Right ventricle myocardium superior (tissue), 1 donor: ENCODE measurements around the gene PHC3. TPM values are rescaled to one million over a fixed set of nuclear protein-coding genes. Genes with fewer than 3 reads are reported as not detected.
"Not testable (repeated sequence)": the region's sequence is repeated elsewhere in the genome, so short reads cannot be mapped to it uniquely, and the experiment has no call there.

ENCODE experiments used
- ATAC-seq: fragments of 200-7000 bp; cut with Tn5 transposase; one replicate; pipeline ENCODE4 v1.9.1; 2020; ENCODE audit warnings: mild to moderate bottlenecking; ENCODE audit not compliant: poor library complexity
- DNase-seq: peaks from one replicate; pipeline ENCODE4 v3.0.0-alpha.2; 2020
- intact Hi-C: fragments of 100-400 bp; cut with DNase I; formaldehyde crosslinking; loops from one replicate; pipeline ENCODE4 v1.11.2; 2022
- long read RNA-seq: library from polyadenylated mRNA; unstranded; transcript quantifications from one replicate; pipeline ENCODE4 v2.0.0, GENCODE V29; 2021
- total RNA-seq: library from RNA; stranded (reverse); fragmentation: NEBNext Ultra II Directional; extraction: Animal tissue kit (Norgen Biotek cat#: 25700); gene quantifications from one replicate; pipeline ENCODE4 v1.2.1, GENCODE V29; 2021
- donor health status: DM: no; HTN: yes; CAD: no; lungs with severe emphysema.

PHC3 gene, protein sequence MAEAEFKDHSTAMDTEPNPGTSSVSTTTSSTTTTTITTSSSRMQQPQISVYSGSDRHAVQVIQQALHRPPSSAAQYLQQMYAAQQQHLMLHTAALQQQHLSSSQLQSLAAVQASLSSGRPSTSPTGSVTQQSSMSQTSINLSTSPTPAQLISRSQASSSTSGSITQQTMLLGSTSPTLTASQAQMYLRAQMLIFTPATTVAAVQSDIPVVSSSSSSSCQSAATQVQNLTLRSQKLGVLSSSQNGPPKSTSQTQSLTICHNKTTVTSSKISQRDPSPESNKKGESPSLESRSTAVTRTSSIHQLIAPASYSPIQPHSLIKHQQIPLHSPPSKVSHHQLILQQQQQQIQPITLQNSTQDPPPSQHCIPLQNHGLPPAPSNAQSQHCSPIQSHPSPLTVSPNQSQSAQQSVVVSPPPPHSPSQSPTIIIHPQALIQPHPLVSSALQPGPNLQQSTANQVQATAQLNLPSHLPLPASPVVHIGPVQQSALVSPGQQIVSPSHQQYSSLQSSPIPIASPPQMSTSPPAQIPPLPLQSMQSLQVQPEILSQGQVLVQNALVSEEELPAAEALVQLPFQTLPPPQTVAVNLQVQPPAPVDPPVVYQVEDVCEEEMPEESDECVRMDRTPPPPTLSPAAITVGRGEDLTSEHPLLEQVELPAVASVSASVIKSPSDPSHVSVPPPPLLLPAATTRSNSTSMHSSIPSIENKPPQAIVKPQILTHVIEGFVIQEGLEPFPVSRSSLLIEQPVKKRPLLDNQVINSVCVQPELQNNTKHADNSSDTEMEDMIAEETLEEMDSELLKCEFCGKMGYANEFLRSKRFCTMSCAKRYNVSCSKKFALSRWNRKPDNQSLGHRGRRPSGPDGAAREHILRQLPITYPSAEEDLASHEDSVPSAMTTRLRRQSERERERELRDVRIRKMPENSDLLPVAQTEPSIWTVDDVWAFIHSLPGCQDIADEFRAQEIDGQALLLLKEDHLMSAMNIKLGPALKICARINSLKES
- total RNA-seq, result 40.3 TPM
- long read RNA-seq, full-length matches to known transcripts, result 3 of 6 reads
- long read RNA-seq, partial matches to known transcripts, result 0 of 6 reads
- long read RNA-seq, other reads (novel, unspliced or antisense), result 3 of 6 reads

DNA sequence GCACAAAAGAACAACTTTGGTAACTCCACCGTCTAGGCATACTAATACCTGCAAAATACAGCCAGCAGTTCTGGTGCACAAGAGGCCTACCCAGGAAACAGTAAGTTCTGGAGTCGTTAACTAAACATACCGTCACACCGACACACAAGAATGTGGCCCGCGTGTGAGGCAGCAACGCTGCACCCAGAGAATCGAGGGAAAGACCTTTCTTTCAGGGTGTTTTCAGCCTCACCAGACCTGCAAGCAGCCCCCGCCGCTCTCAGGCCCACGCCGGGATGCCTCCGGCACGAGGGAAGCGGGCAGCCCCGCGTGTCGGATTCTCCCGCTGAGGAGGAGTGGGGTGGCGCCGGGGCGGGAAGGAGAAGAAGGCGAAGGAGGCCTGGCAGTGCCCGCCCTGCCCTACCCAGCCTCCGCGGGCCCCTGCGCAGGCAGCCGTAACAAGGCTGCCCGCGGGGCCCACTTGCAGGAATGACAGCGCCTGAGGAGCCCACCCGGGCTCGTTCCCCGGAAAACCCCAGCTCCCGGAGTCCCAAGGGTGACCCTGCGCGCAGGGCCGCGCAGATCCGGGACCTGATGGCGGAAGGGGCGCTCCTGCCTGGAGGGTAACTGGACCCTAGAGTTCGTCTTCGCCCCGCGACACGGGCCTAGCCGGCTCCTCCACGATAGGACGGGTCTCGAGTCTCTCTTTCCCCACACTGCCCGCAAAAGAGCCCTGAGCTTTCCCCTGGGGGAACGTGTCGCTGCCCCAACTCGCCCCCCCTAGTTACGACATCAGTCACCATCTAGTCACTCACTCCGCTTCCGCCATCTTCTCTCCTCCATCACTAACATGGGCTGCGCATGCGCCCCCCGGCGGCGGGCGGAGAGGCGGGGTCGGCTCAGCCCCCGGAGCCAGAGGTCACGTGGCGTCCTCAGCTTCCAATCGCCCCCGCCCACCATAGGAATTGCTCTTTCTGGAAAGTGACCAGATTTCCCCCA is at the start of gene PHC3:
Gene PHC3 (minus strand): TSS at position 826 of the 978 bp plus-strand sequence. CDS start 18 bp downstream, at position 808.
- intact Hi-C loops, result no loop called here
- ATAC-seq (peak; percentile 97), DNase-seq (peak; percentile 96)

DNA sequence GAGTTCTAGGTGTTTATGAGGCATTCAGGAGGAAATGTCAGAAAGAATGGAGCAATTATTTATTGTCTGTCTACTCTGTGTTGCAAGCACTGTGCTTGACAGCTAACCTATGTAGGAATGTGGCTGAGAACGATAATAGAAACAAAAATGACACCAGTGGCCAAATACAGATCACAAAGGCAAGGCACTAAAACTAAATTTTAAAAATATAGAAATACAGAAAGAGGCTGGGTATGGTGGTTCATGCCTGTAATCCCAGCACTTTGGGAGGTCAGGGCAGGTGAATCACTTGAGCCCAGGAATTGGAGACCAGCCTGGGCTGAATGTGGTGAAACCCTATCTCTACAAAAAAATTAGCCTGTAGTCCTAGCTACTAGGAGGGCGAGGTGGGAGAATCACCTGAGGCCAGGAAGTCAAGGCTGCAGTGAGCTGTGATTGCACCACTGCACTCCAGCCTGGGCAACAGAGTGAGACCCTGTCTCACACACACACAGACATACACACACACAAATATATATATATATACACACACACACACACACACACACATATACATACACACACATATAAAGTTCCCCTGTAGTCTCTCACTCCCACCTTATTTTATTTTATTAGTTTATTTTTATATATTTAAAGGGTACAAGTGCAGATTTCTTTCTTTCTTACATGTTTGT is 46.7 kb upstream of the PHC3 start:
- intact Hi-C loops, result no loop called here
- DNase-seq (no peak), ATAC-seq (peak; percentile 14)

DNA sequence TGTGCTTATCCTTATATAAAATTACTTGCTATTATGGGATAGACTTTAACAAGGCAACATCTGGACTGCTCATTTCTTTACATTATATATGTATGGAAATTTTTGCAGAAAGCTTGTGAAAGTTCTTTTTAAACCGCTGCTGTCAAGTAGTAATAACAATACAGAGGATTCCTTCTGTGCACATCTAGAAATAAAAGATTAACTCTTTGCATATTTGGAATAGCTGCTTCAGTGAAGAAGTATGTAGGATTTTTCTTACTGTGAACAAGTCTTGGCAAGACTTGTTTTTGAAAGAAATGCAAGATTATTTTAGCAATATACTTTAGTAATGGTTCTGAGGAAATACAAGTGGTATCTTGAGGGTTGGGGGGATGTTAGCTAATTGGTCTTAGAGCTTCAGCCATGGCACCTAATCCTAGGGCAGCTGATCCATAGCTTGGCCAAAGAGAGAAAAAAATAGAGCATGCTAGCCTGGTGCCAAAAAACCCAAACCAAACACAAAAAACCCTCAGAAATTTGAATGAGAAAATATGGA is 45.0 kb upstream of the PHC3 start:
- intact Hi-C loops, result no loop called here
- no peak for DNase-seq
- ATAC-seq, result no peak

DNA sequence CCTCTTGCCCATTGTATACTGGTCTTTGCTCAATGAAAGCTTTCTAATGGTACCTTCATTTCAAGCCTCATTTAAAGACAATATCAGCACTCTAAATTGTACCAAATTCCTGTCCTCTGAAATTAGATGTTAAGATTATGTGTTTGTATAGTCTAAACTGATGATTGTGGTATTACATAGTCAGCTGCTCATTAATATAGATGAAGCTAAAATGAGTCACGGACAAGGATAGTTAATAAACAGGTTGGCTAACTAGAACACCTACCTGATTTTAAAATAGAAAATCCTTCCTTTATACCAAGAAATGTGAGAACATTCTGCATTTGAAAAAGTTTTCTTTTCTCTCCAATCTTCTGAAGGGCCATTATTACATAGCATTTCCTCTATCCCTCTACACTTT is 43.6 kb upstream of the PHC3 start:
- intact Hi-C loops, result no loop called here
- DNase-seq (no peak), ATAC-seq (no peak)

DNA sequence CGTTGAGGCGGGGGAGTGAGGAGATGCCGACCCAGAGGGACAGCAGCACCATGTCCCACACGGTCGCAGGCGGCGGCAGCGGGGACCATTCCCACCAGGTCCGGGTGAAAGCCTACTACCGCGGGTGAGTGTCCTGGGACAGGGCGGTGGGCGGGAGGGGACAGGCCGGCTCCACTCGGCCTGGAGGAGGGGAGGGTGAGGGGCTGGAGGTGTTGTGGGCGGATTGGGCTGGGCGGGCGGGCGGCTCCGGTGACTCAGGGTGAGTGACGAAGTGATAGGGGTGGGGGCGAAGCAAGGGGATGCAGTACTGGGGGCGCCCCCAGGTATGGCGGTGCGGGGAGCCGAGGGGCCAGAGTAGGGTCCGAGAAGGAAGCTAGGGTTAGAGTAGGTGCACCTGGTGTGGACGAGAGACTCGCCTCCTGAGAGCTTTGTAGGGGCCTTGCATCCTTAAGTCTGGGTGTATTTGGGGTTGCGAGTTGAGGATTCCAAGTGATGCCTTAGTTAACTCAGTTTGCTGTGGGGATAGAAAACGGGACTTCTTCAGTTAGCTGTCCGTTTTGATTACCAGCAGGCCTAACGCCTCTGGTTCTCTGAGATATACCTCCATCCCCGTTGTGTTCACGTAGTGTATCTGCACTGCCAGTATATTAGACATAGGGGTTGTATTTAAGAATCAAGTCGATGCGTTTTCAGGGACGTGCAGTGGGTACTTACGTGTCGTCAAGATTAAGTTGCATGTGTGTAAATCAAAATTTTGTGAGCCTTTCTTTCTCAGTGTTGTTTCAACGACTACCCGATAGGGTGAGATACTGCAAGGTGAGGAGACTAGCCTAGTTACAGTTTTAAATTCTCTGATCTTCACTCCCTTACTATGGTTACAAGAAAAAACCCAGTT is 41.4 kb upstream of the PHC3 start:
- ATAC-seq, result peak; percentile 50
- no peak for DNase-seq
- intact Hi-C loops, result no loop called here

DNA sequence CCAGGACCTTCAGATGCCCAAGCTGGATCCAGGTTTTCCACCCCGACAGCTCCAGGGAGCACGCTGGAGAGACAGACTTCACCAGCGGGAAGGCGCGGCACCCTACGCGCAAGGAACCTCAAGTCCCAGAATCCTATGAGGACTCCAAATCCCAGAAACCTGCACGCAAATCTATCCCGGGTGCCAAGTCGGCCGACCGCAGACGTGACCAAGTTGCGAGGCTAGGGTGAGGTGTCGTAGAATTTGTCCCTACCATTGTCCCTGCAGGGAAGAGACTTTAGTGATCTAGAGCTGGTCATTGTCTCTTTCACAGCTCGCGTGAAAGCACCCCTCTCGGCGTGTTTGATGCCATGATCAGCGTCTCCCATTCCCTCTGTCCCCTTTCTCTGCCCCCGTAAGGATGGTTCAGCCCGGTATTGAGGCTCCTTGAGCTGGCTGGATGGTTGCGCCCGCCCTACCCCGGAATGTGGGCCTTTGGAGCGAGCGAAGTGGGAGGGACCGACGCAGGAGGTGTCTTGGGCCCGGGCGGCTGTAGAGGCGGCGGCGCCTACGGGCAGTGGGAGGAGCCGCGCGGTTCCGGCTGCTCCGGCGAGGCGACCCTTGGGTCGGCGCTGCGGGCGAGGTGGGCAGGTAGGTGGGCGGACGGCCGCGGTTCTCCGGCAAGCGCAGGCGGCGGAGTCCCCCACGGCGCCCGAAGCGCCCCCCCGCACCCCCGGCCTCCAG is 40.6 kb upstream of the PHC3 start, which contains the start of gene PRKCI:
Gene PRKCI (plus strand): TSS at position 501 of the 723 bp plus-strand sequence. CDS start 246 bp downstream, outside the sequence.
- DNase-seq, result peak; percentile 97
- ATAC-seq, result peak; percentile 100
- intact Hi-C loops, result no loop called here

DNA sequence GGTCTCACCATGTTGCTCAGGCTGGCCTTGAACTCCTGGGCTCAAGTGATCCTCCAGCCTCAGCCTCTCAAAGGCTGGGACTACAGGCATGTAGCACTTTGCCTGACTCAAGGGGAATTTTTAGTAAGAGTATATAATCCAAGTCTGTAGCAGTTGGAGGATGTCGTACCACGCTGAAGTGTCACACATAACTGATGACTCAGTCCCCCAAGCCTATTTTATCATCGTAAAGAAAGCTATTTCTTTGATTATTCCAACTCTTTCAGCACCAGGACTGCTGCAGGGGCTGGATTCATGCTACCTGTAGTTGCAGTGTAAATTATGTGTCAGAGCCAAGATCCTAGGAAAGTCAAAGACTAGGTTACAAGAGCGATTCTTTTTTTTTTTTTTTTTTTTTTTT is 39.3 kb upstream of the PHC3 start:
- intact Hi-C loops, result no loop called here
- DNase-seq (no peak), ATAC-seq (no peak)

DNA sequence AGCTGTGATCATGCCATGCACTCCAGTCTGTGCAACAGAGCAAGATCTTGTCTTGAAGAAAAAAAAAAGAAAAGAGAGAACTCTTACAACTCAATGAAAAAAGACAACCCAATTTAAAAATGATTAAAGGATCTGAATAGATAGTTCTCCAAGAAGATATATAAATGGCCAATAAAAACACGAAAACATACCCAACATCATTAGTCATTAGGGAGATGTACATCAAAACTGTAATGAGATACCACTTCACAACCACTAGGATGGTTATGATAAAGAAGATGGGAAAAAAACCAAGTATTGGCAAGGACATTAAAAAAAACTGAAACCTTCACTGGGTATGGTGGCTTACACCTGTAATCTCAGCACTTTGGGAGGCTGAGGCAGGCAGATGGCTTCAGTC is 38.3 kb upstream of the PHC3 start:
- DNase-seq (no peak), ATAC-seq (no peak)
- intact Hi-C loops, result no loop called here

DNA sequence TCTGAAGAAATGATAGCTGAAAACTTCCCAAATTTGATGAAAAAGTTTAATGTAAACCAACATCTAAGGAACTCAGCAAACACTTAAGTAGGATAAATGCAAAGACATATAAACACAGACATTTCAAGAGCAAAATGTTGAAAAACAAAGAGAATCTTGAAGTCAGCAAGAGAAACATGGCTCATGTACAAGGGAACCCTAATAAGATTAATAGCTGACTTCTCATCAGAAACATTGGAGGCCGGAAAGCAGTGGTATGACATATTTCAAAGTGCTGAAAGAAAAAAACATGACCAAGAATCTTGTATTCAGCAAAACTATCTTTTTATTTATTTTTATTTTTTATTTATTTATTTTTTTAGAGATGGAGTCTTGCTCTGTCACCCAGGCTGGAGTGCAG is 30.1 kb upstream of the PHC3 start:
- intact Hi-C loops, result no loop called here
- DNase-seq, result no peak
- no peak for ATAC-seq

DNA sequence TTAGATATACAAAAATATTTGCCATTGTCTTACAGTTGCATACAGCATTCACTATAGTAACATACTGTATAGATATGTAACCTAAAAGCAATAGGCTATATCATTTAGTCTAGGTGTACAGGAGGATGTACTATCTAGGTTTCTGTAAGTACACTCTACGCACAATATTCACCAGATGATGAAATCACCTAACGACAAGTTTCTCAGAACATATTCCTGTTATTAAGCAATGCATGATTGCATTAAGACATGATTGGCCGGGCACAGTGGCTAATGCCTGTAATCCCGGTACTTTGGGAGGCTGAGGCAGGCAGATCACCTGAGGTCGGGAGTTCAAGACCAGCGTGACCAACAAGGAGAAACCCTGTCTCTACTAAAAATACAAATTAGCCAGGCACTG is 26.2 kb upstream of the PHC3 start:
- intact Hi-C loops, result no loop called here
- DNase-seq, result no peak
- ATAC-seq, result no peak

DNA sequence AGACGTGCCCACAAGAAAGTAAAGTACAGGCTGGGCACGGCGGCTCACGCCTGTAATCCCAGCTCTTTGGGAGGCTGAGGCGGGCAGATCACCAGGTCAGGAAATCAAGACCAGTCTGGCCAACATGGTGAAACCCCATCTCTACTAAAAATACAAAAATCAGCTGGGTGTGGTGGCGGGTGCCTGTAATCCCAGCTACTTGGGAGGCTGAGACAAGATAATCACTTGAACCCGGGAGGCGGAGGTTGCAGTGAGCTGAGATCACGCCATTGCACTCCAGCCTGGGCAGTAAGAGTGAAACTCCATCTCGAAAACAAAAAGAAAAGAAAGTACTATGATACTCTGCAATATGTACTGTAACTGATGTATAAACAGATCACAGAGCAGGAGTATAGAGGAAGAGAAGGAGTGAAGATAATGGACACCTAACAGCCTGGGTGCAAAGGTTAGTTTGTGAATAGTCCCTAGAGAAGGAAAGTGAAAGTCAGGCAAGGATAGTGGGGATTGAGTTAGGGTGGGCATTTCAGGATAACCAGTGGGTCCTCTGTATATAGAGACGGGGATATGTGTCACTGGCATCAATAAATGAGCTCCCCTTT is 24.7 kb upstream of the PHC3 start:
- DNase-seq, ATAC-seq, intact Hi-C loops: not testable (repeated sequence)

DNA sequence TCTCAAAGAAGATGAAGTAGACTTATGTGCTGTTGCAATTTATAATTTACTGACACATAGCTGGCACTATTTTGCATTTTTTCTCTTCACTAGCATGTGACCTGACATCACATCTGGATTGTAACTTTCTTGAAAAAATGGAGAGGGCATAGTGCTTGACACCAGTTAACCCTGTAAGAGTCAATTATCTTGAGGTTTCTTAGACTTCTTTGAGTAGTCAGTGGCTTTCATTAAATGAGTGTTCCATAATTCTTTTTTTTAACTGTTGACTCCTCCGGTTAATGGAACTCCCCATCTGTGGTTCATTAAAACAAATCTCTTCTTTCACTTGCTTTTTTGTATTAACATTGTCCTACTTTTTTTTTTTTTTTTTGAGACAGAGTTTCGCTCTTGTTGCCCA is 23.8 kb upstream of the PHC3 start:
- no peak for DNase-seq
- no peak for ATAC-seq
- intact Hi-C loops, result no loop called here

DNA sequence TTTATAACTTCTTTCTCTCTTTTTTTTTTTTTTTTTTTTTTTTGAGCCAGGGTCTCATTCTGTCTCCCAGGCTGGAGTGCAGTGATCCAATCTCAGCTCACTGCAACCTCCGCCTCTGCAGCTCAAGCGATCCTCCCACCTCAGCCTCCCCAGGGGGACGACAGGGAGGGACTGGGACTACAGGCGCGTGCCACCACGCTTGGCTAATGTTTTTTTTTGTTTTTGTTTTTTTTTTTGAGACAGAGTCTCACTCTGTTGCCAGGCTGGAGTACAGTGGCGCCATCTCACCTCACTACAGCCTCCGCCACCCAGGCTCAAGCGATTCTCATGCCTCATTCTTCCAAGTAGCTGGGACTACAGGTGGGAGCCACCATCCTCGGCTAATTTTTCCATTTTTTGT is 23.0 kb upstream of the PHC3 start:
- ATAC-seq (no peak), DNase-seq (no peak)
- intact Hi-C loops, result no loop called here

DNA sequence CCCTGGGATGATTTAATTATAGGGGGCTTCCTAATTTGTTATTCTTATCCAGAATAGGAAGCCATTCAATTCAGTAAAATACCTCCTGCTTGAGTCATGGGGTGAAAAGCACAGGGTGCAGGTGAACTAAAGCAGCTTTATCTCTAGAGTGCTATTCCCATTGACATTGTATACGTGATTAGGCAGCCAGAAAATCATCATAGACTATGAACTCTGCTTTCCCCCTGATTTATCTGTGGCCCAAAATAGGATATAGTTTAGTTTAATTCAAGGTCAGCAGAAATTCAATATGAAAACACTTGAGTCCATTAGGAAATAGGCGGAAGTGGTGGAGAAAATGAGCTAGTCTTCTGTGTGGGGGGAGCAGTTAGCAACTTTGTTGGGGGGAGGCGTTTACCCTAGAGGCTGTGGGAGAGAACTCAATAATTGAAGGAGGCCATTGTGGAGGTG is 22.5 kb upstream of the PHC3 start:
- DNase-seq (no peak), ATAC-seq (no peak)
- intact Hi-C loops, result no loop called here

DNA sequence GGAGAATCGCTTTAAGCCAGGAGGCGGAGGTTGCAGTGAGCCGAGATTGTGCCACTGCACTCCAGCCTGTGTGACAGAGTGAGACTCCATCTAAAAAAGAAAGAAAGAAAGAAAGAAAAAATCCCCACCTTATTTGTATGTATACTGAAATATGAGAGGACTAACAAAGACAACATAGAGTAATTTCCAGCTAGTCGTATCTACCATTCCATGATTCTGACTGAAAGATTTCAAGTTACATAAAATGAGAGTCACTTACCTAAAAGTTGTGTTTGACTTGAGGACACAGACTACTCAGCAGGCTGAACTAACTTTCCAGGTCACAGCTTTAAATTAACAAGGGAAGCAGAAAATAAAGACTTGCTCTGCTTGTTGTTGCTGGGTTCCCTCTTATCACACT is 21.9 kb upstream of the PHC3 start:
- intact Hi-C loops, result no loop called here
- DNase-seq, result no peak

More for the DNA sequence above, 21.9 kb upstream of the PHC3 start:
- no peak for ATAC-seq
